HepG2 (cell line): ENCODE data around the gene ENTREP3. TPM values are rescaled to one million over a fixed set of nuclear protein-coding genes. Genes with fewer than 3 reads are reported as not detected.

ENCODE experiments used
- CREB1 ChIP-seq, 2 experiments: fragments of 450-650 bp in 1 of 2; IDR thresholded peaks; 2 replicates each; pipeline ENCODE4 v1.6.1; 2016 to 2017; ENCODE audit warnings: control low read depth in 1 of 2, mild to moderate bottlenecking in 1 of 2, missing compliant biosample characterization in 1 of 2, missing genetic modification characterization in 1 of 2
- FOXA3 ChIP-seq: IDR thresholded peaks from 2 replicates; pipeline ENCODE4 v1.6.1; 2016; ENCODE audit warnings: missing genetic modification reagents, missing compliant biosample characterization
- IRX3 ChIP-seq: sonication (generic); formaldehyde crosslinking; IDR thresholded peaks from 2 replicates; pipeline ENCODE4 v1.8.1; 2023; ENCODE audit warnings: mild to moderate bottlenecking, low read depth, missing genetic modification reagents, borderline replicate concordance
- KLF6 ChIP-seq: IDR thresholded peaks from 2 replicates; pipeline ENCODE4 v1.8.0; 2016; ENCODE audit warnings: missing biosample characterization, missing genetic modification reagents
- NCOA2 ChIP-seq: sonication (generic); formaldehyde crosslinking; IDR thresholded peaks from 2 replicates; pipeline ENCODE4 v1.8.0; 2022; ENCODE audit warnings: inconsistent platforms
- NFE2L1 ChIP-seq: sonication (generic); formaldehyde crosslinking; IDR thresholded peaks from 2 replicates; pipeline ENCODE4 v1.4.0; 2020; ENCODE audit warnings: missing genetic modification reagents, mild to moderate bottlenecking, borderline replicate concordance
- RFXAP ChIP-seq: sonication (generic); formaldehyde crosslinking; IDR thresholded peaks from 2 replicates; pipeline ENCODE4 v1.4.0; 2020; ENCODE audit warnings: missing genetic modification reagents, borderline replicate concordance
- ZNF121 ChIP-seq: sonication (generic); formaldehyde crosslinking; IDR thresholded peaks from 2 replicates; pipeline ENCODE4 v1.5.0; 2020; ENCODE audit warnings: mild to moderate bottlenecking, missing genetic modification reagents
- ZNF772 ChIP-seq: sonication (generic); formaldehyde crosslinking; IDR thresholded peaks from 2 replicates; pipeline ENCODE4 v1.5.0; 2020; ENCODE audit warnings: mild to moderate bottlenecking, missing genetic modification reagents
- ZSCAN5A ChIP-seq: sonication (generic); formaldehyde crosslinking; IDR thresholded peaks from 2 replicates; pipeline ENCODE4 v1.8.0; 2022; ENCODE audit warnings: mild to moderate bottlenecking, missing genetic modification reagents, borderline replicate concordance
- polyA plus RNA-seq, 8 experiments: library from polyadenylated mRNA; depleted of rRNA in 3 of 8; stranded (reverse) in 7 of 8; unstranded in 1 of 8; fragments of >200 nt; fragmentation: Illumina TruSeq in 4 of 8; extraction: Trizol in 4 of 8; gene quantifications; 2 replicates each; pipeline versions ENCODE4 v1.2.1 to v1.2.3, GENCODE V29; 2011 to 2016; ENCODE audit warnings: low read depth in 4 of 8, missing spikeins in 1 of 8, mixed read lengths in 1 of 8; ENCODE audit not compliant: insufficient read depth in 1 of 8
- total RNA-seq, 5 experiments: library from RNA; depleted of rRNA; stranded (reverse); fragments of >200 nt; fragmentation: Illumina TruSeq; extraction: Trizol; gene quantifications; 2 replicates each; pipeline ENCODE4 v1.2.3, GENCODE V29; 2016; ENCODE audit warnings: low read depth in 1 of 5
- TF ChIP-seq, protein P1 (sequence below): IDR thresholded peaks from 2 replicates; pipeline ENCODE4 v1.6.1; 2016; ENCODE audit warnings: low read depth, borderline replicate concordance
- TF ChIP-seq, protein P2 (sequence below): sonication (generic); formaldehyde crosslinking; IDR thresholded peaks from 2 replicates; pipeline ENCODE4 v1.4.0; 2020; ENCODE audit warnings: low read depth, missing genetic modification reagents
- TF ChIP-seq, protein P3 (sequence below), 2 experiments: fragments of 450-650 bp in 1 of 2; sonication (generic) in 1 of 2; formaldehyde crosslinking in 1 of 2; IDR thresholded peaks; 2 replicates each; pipeline versions ENCODE4 v1.6.1 to v1.8.0; 2016 to 2022; ENCODE audit warnings: antibody characterized with exemption in 1 of 2, mild to moderate bottlenecking in 1 of 2, missing genetic modification reagents in 1 of 2

ENTREP3 gene
- total and polyA plus RNA-seq, 2 of the 13 experiments (the other 11 are each of a cell fraction or from before 2014, with no cell fraction given) = 4.1 to 9.9 TPM

GRCh38 chr1:155241069-155241679, 14.1 kb downstream of the ENTREP3 start (continued):
- TF ChIP-seq, protein P1, sequence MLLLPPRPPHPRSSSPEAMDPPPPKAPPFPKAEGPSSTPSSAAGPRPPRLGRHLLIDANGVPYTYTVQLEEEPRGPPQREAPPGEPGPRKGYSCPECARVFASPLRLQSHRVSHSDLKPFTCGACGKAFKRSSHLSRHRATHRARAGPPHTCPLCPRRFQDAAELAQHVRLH = 0 out of 2 replicates have a peak, but pooled peaks have one; percentile 31
- 0 out of 2 replicates have a peak, but pooled peaks have one; percentile 14 for TF ChIP-seq NCOA2 (CRISPR knock-in tag)
- TF ChIP-seq, protein P2, sequence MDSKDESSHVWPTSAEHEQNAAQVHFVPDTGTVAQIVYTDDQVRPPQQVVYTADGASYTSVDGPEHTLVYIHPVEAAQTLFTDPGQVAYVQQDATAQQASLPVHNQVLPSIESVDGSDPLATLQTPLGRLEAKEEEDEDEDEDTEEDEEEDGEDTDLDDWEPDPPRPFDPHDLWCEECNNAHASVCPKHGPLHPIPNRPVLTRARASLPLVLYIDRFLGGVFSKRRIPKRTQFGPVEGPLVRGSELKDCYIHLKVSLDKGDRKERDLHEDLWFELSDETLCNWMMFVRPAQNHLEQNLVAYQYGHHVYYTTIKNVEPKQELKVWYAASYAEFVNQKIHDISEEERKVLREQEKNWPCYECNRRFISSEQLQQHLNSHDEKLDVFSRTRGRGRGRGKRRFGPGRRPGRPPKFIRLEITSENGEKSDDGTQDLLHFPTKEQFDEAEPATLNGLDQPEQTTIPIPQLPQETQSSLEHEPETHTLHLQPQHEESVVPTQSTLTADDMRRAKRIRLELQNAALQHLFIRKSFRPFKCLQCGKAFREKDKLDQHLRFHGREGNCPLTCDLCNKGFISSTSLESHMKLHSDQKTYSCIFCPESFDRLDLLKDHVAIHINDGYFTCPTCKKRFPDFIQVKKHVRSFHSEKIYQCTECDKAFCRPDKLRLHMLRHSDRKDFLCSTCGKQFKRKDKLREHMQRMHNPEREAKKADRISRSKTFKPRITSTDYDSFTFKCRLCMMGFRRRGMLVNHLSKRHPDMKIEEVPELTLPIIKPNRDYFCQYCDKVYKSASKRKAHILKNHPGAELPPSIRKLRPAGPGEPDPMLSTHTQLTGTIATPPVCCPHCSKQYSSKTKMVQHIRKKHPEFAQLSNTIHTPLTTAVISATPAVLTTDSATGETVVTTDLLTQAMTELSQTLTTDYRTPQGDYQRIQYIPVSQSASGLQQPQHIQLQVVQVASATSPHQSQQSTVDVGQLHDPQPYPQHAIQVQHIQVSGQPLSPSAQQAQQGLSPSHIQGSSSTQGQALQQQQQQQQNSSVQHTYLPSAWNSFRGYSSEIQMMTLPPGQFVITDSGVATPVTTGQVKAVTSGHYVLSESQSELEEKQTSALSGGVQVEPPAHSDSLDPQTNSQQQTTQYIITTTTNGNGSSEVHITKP (CRISPR knock-in tag) = 0 out of 2 replicates have a peak, but pooled peaks have one; percentile 41
- TF ChIP-seq RFXAP = peak; percentile 24
- peak; percentile 53; the same call in 1 of the 2 replicates for TF ChIP-seq FOXA3
- peak; percentile 73 for TF ChIP-seq CREB1 (IDR thresholded peaks at IDR 0.05)
- peak; percentile 77 for TF ChIP-seq CREB1 (CRISPR knock-in tag; IDR thresholded peaks at IDR 0.05)
- TF ChIP-seq IRX3 (CRISPR knock-in tag) = no peak
- TF ChIP-seq KLF6 = no peak
- no peak for TF ChIP-seq ZSCAN5A (CRISPR knock-in tag)
- TF ChIP-seq ZNF772 = no peak
- TF ChIP-seq NFE2L1 (CRISPR knock-in tag) = no peak
- TF ChIP-seq, protein P3, sequence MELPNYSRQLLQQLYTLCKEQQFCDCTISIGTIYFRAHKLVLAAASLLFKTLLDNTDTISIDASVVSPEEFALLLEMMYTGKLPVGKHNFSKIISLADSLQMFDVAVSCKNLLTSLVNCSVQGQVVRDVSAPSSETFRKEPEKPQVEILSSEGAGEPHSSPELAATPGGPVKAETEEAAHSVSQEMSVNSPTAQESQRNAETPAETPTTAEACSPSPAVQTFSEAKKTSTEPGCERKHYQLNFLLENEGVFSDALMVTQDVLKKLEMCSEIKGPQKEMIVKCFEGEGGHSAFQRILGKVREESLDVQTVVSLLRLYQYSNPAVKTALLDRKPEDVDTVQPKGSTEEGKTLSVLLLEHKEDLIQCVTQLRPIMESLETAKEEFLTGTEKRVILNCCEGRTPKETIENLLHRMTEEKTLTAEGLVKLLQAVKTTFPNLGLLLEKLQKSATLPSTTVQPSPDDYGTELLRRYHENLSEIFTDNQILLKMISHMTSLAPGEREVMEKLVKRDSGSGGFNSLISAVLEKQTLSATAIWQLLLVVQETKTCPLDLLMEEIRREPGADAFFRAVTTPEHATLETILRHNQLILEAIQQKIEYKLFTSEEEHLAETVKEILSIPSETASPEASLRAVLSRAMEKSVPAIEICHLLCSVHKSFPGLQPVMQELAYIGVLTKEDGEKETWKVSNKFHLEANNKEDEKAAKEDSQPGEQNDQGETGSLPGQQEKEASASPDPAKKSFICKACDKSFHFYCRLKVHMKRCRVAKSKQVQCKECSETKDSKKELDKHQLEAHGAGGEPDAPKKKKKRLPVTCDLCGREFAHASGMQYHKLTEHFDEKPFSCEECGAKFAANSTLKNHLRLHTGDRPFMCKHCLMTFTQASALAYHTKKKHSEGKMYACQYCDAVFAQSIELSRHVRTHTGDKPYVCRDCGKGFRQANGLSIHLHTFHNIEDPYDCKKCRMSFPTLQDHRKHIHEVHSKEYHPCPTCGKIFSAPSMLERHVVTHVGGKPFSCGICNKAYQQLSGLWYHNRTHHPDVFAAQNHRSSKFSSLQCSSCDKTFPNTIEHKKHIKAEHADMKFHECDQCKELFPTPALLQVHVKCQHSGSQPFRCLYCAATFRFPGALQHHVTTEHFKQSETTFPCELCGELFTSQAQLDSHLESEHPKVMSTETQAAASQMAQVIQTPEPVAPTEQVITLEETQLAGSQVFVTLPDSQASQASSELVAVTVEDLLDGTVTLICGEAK (IDR thresholded peaks at IDR 0.05) = no peak
- TF ChIP-seq, protein P3 (CRISPR knock-in tag; IDR thresholded peaks at IDR 0.05) = peak; percentile 67; the same call in 1 of the 2 replicates
- no peak for TF ChIP-seq ZNF121 (CRISPR knock-in tag)
